Upper lobe of left lung (tissue), 4 donors: ENCODE measurements around the gene TLN1.

ENCODE experiments used
- POLR2AphosphoS5 ChIP-seq, 2 donors: sonication (generic); formaldehyde crosslinking; IDR thresholded peaks; one replicate each; pipeline ENCODE4 v1.5.1; 2017; ENCODE audit warnings: antibody characterized with exemption in 2 of 2
- TF ChIP-seq, protein P1 (sequence below), 6 experiments: fragments of 450-650 bp in 4 of 6; fragments of 200-600 bp in 2 of 6; sonication (generic) in 2 of 6; IDR thresholded peaks; one replicate each; pipeline ENCODE4 v1.5.1; 2016 to 2019; ENCODE audit warnings: antibody characterized with exemption in 6 of 6

DNA sequence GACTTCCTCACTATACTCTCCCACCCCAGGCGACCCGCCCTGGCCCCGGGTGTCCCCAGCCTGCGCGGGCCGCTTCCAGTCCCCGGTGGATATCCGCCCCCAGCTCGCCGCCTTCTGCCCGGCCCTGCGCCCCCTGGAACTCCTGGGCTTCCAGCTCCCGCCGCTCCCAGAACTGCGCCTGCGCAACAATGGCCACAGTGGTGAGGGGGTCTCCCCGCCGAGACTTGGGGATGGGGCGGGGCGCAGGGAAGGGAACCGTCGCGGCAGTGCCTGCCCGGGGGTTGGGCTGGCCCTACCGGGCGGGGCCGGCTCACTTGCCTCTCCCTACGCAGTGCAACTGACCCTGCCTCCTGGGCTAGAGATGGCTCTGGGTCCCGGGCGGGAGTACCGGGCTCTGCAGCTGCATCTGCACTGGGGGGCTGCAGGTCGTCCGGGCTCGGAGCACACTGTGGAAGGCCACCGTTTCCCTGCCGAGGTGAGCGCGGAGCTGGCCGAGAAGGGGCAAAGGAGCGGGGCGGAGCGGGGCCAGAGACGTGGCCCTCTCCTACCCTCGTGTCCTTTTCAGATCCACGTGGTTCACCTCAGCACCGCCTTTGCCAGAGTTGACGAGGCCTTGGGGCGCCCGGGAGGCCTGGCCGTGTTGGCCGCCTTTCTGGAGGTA lies 56.1 kb downstream of the TLN1 start:
- TF ChIP-seq POLR2AphosphoS5 (IDR thresholded peaks at IDR 0.05) = no peak
- TF ChIP-seq, protein P1, sequence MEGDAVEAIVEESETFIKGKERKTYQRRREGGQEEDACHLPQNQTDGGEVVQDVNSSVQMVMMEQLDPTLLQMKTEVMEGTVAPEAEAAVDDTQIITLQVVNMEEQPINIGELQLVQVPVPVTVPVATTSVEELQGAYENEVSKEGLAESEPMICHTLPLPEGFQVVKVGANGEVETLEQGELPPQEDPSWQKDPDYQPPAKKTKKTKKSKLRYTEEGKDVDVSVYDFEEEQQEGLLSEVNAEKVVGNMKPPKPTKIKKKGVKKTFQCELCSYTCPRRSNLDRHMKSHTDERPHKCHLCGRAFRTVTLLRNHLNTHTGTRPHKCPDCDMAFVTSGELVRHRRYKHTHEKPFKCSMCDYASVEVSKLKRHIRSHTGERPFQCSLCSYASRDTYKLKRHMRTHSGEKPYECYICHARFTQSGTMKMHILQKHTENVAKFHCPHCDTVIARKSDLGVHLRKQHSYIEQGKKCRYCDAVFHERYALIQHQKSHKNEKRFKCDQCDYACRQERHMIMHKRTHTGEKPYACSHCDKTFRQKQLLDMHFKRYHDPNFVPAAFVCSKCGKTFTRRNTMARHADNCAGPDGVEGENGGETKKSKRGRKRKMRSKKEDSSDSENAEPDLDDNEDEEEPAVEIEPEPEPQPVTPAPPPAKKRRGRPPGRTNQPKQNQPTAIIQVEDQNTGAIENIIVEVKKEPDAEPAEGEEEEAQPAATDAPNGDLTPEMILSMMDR (IDR thresholded peaks at IDR 0.05) = peak in 1 of 6 experiments; percentile 5
